ENCODE measurements around the gene GPR148.

- TF ChIP-seq, protein P1, sequence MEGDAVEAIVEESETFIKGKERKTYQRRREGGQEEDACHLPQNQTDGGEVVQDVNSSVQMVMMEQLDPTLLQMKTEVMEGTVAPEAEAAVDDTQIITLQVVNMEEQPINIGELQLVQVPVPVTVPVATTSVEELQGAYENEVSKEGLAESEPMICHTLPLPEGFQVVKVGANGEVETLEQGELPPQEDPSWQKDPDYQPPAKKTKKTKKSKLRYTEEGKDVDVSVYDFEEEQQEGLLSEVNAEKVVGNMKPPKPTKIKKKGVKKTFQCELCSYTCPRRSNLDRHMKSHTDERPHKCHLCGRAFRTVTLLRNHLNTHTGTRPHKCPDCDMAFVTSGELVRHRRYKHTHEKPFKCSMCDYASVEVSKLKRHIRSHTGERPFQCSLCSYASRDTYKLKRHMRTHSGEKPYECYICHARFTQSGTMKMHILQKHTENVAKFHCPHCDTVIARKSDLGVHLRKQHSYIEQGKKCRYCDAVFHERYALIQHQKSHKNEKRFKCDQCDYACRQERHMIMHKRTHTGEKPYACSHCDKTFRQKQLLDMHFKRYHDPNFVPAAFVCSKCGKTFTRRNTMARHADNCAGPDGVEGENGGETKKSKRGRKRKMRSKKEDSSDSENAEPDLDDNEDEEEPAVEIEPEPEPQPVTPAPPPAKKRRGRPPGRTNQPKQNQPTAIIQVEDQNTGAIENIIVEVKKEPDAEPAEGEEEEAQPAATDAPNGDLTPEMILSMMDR (IDR thresholded peaks at IDR 0.05) = no peak
- no peak for TF ChIP-seq POLR2A (IDR thresholded peaks at IDR 0.05)
These were observed 6.3 kb downstream of the GPR148 start for GRCh38 chr2:130735200-130735599.
